HG03521 (cell line): Measurements from ENCODE around the gene CTDSPL.
"Not testable (repeated sequence)": the region's sequence is repeated elsewhere in the genome, so short reads cannot be mapped to it uniquely, and the experiment has no call there.

Experiments
- ATAC-seq: cut with Tn5 transposase; IDR thresholded peaks from one replicate; pipeline ENCODE4 v1.9.1; 2021; ENCODE audit warnings: mild to moderate bottlenecking, moderate library complexity; ENCODE audit not compliant: unreplicated experiment

Gene CTDSPL

GRCh38 chr3:38030126-38031021 lies 168.7 kb downstream of the CTDSPL start:
- no peak for ATAC-seq

GRCh38 chr3:38031022-38031994 lies 169.6 kb downstream of the CTDSPL start:
- ATAC-seq, result no peak

GRCh38 chr3:38032328-38032865 lies 170.7 kb downstream of the CTDSPL start:
- ATAC-seq, result no peak

GRCh38 chr3:38033586-38033985 lies 171.9 kb downstream of the CTDSPL start:
- ATAC-seq, result not testable (repeated sequence)
